ENCODE measurements around the gene SEMA5B. TPM values are rescaled to one million over a fixed set of nuclear protein-coding genes. Genes with fewer than 3 reads are reported as not detected.

SEMA5B gene
- total RNA-seq, 2 donors from 2014 or later = 0.09 to 2.9 TPM

- Histone ChIP-seq H3K4me3 (no peak overlapping the region), H3K4me1 (replicated peaks) (no peaks in the 10 kb centered on the region), H3K27me3 (replicated peaks; ENCODE audit: insufficient read depth) (no peaks in the 10 kb centered on the region), H3K36me3 (no peaks in the 10 kb centered on the region), H3K27ac (no peak overlapping the region), H3K9me3 (no peaks in the 10 kb centered on the region)
- DNase-seq (ENCODE audit: low spot score) = no peak
- WGBS = 79% methylated on average over 5 of the region's 5 CpGs
- intact Hi-C loops (cut with DNase I) = no loop called here
- no peak for TF ChIP-seq CTCF (IDR thresholded peaks at IDR 0.05)
- no peak for TF ChIP-seq POLR2A (IDR thresholded peaks at IDR 0.05)
- no peak for TF ChIP-seq POLR2AphosphoS5 (IDR thresholded peaks at IDR 0.05)
Observed at GRCh38 chr3:123044981-123045763, 17.6 kb upstream of the SEMA5B start.

GRCh38 chr3:123042413-123042812, 14.8 kb upstream of the SEMA5B start:
- no peaks in the 10 kb centered on the region for H3K27me3 ChIP-seq (replicated peaks; ENCODE audit: insufficient read depth)
- no peaks in the 10 kb centered on the region for H3K36me3 ChIP-seq
- intact Hi-C loops (cut with DNase I) = no loop called here
- no peak overlapping the region for H3K27ac ChIP-seq
- no peaks in the 10 kb centered on the region for H3K4me1 ChIP-seq (replicated peaks)
- WGBS = 74% methylated on average over 6 of the region's 6 CpGs
- TF ChIP-seq POLR2AphosphoS5 (IDR thresholded peaks at IDR 0.05) (no peak), POLR2A (IDR thresholded peaks at IDR 0.05) (no peak), CTCF (IDR thresholded peaks at IDR 0.05) (no peak)
- no peak overlapping the region for H3K4me3 ChIP-seq
- DNase-seq (ENCODE audit: low spot score) = no peak
- no peaks in the 10 kb centered on the region for H3K9me3 ChIP-seq

GRCh38 chr3:123039178-123039577, 11.6 kb upstream of the SEMA5B start:
- no peak overlapping the region for H3K4me3 ChIP-seq
- H3K27me3 ChIP-seq (replicated peaks; ENCODE audit: insufficient read depth) = no peaks in the 10 kb centered on the region
- 43% methylated on average over 3 of the region's 3 CpGs for WGBS
- no peaks in the 10 kb centered on the region for H3K4me1 ChIP-seq (replicated peaks)
- no peaks in the 10 kb centered on the region for H3K9me3 ChIP-seq
- no peak overlapping the region for H3K27ac ChIP-seq
- DNase-seq (ENCODE audit: low spot score) = no peak
- no peaks in the 10 kb centered on the region for H3K36me3 ChIP-seq
- TF ChIP-seq CTCF (IDR thresholded peaks at IDR 0.05) (no peak), POLR2AphosphoS5 (IDR thresholded peaks at IDR 0.05) (no peak), POLR2A (IDR thresholded peaks at IDR 0.05) (no peak)
- intact Hi-C loops (cut with DNase I) = no loop called here

GRCh38 chr3:123038751-123039150, 11.2 kb upstream of the SEMA5B start:
- intact Hi-C loops (cut with DNase I) = no loop called here
- Histone ChIP-seq H3K27ac (no peak overlapping the region), H3K36me3 (no peaks in the 10 kb centered on the region), H3K27me3 (replicated peaks; ENCODE audit: insufficient read depth) (no peaks in the 10 kb centered on the region), H3K4me3 (no peak overlapping the region), H3K4me1 (replicated peaks) (no peaks in the 10 kb centered on the region), H3K9me3 (no peaks in the 10 kb centered on the region)
- DNase-seq (ENCODE audit: low spot score) = no peak
- TF ChIP-seq POLR2AphosphoS5 (IDR thresholded peaks at IDR 0.05) (no peak), CTCF (IDR thresholded peaks at IDR 0.05) (no peak), POLR2A (IDR thresholded peaks at IDR 0.05) (no peak)

GRCh38 chr3:123037015-123037375, 9.4 kb upstream of the SEMA5B start:
- intact Hi-C loops (cut with DNase I) = no loop called here

More at GRCh38 chr3:123037015-123037375, 9.4 kb upstream of the SEMA5B start:
- H3K4me1 ChIP-seq (replicated peaks) = no peaks in the 10 kb centered on the region
- no peaks in the 10 kb centered on the region for H3K36me3 ChIP-seq
- H3K9me3 ChIP-seq = no peaks in the 10 kb centered on the region
- 57% methylated on average over 5 of the region's 5 CpGs for WGBS
- no peak for TF ChIP-seq CTCF (IDR thresholded peaks at IDR 0.05)
- no peak for TF ChIP-seq POLR2A (IDR thresholded peaks at IDR 0.05)
- no peak for TF ChIP-seq POLR2AphosphoS5 (IDR thresholded peaks at IDR 0.05)
- H3K4me3 ChIP-seq = no peak overlapping the region
- no peak overlapping the region for H3K27ac ChIP-seq
- H3K27me3 ChIP-seq (replicated peaks; ENCODE audit: insufficient read depth) = no peaks in the 10 kb centered on the region
- no peak for DNase-seq (ENCODE audit: low spot score)
